ENCODE measurements around the gene GPX2.

DNA sequence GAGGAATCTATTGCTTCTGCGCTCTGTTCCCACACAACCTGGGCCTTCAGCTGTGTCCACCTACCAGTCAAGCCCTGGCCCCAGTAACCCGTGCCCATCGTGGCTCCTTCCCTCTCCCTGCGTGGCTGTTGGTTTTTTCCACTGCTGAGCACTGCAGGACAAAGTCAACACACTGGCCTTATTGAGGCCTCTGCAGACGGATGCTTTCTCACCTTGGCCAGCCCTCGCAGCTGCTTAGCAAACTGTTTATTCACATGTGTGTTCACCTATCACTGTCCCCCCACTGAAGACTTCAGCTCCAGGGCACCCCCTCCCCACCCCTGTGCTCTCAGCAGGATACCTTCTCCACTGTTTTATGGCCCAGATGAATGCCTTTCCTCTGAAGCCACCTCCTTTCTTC, 12.8 kb upstream of the GPX2 start:
- TF ChIP-seq, protein P1, sequence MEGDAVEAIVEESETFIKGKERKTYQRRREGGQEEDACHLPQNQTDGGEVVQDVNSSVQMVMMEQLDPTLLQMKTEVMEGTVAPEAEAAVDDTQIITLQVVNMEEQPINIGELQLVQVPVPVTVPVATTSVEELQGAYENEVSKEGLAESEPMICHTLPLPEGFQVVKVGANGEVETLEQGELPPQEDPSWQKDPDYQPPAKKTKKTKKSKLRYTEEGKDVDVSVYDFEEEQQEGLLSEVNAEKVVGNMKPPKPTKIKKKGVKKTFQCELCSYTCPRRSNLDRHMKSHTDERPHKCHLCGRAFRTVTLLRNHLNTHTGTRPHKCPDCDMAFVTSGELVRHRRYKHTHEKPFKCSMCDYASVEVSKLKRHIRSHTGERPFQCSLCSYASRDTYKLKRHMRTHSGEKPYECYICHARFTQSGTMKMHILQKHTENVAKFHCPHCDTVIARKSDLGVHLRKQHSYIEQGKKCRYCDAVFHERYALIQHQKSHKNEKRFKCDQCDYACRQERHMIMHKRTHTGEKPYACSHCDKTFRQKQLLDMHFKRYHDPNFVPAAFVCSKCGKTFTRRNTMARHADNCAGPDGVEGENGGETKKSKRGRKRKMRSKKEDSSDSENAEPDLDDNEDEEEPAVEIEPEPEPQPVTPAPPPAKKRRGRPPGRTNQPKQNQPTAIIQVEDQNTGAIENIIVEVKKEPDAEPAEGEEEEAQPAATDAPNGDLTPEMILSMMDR (IDR thresholded peaks at IDR 0.05) = no peak
- TF ChIP-seq POLR2A (IDR thresholded peaks at IDR 0.05) (no peak), POLR2AphosphoS5 (IDR thresholded peaks at IDR 0.05) (no peak), EP300 (IDR thresholded peaks at IDR 0.05) (no peak)
